KMS-11 (cell line): Measurements from ENCODE around the gene BNIP2.
"Not testable (repeated sequence)": the region's sequence is repeated elsewhere in the genome, so short reads cannot be mapped to it uniquely, and the experiment has no call there.

Experiments used
- H2AFZ ChIP-seq: fragments of 200-600 bp; sonication (generic); 2 replicates; pipeline ENCODE4 v1.6.1; 2016; ENCODE audit warnings: antibody characterized with exemption, mixed run types, low read depth
- H3K27ac ChIP-seq: fragments of 200-600 bp; sonication (generic); 2 replicates; pipeline ENCODE4 v1.6.1; 2016; ENCODE audit warnings: mild to moderate bottlenecking, mixed run types
- H3K27me3 ChIP-seq: fragments of 200-600 bp; sonication (generic); 2 replicates; pipeline ENCODE4 v1.6.1; 2017; ENCODE audit warnings: mild to moderate bottlenecking, low read depth, mixed run types, moderate library complexity; ENCODE audit not compliant: insufficient read depth
- H3K36me3 ChIP-seq: fragments of 200-600 bp; sonication (generic); 2 replicates; pipeline ENCODE4 v1.6.1; 2017; ENCODE audit warnings: mild to moderate bottlenecking, mixed run types; ENCODE audit not compliant: insufficient read depth
- H3K4me1 ChIP-seq: fragments of 200-600 bp; sonication (generic); 2 replicates; pipeline ENCODE4 v1.6.1; 2016; ENCODE audit warnings: mild to moderate bottlenecking, low read depth, mixed run types; ENCODE audit not compliant: poor library complexity, severe bottlenecking
- H3K4me2 ChIP-seq: fragments of 200-600 bp; sonication (generic); 2 replicates; pipeline ENCODE4 v1.7.0; 2016; ENCODE audit warnings: mild to moderate bottlenecking, mixed run types
- H3K4me3 ChIP-seq: fragments of 200-600 bp; sonication (generic); IDR thresholded peaks from 2 replicates; pipeline ENCODE4 v1.6.1; 2017; ENCODE audit warnings: low read depth, low read length, mixed read lengths; ENCODE audit not compliant: insufficient read depth
- H3K79me2 ChIP-seq: fragments of 200-600 bp; sonication (generic); 2 replicates; pipeline ENCODE4 v1.6.1; 2016; ENCODE audit warnings: low read depth, mixed run types; ENCODE audit not compliant: insufficient read depth
- H3K9ac ChIP-seq: fragments of 200-600 bp; sonication (generic); 2 replicates; pipeline ENCODE4 v1.6.1; 2016; ENCODE audit warnings: mild to moderate bottlenecking, mixed run types
- H4K20me1 ChIP-seq: fragments of 200-600 bp; sonication (generic); 2 replicates; pipeline ENCODE4 v1.6.1; 2016; ENCODE audit warnings: mild to moderate bottlenecking, mixed run types; ENCODE audit not compliant: insufficient read depth
- TF ChIP-seq, protein P1 (sequence below): fragments of 200-600 bp; sonication (generic); conservative IDR thresholded peaks from 2 replicates; pipeline ENCODE4 v1.6.1; 2017; ENCODE audit warnings: low read depth, mild to moderate bottlenecking, antibody characterized with exemption, low read length, moderate library complexity, mixed read lengths

BNIP2 gene

DNA sequence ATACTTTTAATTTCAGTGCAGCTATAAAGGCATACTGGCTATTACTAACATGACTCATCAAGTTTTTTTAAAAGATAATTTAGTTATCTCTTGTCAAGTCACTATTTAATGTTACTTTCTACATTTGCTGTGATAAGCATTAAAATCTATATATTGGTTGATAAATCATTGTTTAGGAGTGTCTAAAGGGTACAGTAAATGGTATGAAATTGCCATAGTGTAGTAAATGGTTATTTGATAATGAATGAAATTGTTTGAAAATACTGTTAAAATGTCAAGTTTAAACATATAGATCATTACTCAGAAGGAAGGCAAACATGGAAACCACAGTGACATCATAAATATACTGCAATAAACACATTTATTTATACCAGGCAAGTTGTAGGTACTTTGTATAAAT is 13.2 kb upstream of the BNIP2 start:
- H4K20me1 ChIP-seq = no peaks in the 10 kb centered on the region
- H3K36me3 ChIP-seq = no peaks in the 10 kb centered on the region
- TF ChIP-seq, protein P1, sequence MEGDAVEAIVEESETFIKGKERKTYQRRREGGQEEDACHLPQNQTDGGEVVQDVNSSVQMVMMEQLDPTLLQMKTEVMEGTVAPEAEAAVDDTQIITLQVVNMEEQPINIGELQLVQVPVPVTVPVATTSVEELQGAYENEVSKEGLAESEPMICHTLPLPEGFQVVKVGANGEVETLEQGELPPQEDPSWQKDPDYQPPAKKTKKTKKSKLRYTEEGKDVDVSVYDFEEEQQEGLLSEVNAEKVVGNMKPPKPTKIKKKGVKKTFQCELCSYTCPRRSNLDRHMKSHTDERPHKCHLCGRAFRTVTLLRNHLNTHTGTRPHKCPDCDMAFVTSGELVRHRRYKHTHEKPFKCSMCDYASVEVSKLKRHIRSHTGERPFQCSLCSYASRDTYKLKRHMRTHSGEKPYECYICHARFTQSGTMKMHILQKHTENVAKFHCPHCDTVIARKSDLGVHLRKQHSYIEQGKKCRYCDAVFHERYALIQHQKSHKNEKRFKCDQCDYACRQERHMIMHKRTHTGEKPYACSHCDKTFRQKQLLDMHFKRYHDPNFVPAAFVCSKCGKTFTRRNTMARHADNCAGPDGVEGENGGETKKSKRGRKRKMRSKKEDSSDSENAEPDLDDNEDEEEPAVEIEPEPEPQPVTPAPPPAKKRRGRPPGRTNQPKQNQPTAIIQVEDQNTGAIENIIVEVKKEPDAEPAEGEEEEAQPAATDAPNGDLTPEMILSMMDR = no peak
- no peaks in the 10 kb centered on the region for H3K4me1 ChIP-seq
- no peak overlapping the region for H3K4me3 ChIP-seq
- no peaks in the 10 kb centered on the region for H3K27me3 ChIP-seq
- no peak overlapping the region for H3K27ac ChIP-seq
- H3K9ac ChIP-seq = no peak overlapping the region
- no peak overlapping the region for H2AFZ ChIP-seq
- H3K79me2 ChIP-seq = no peaks in the 10 kb centered on the region
- no peak overlapping the region for H3K4me2 ChIP-seq

DNA sequence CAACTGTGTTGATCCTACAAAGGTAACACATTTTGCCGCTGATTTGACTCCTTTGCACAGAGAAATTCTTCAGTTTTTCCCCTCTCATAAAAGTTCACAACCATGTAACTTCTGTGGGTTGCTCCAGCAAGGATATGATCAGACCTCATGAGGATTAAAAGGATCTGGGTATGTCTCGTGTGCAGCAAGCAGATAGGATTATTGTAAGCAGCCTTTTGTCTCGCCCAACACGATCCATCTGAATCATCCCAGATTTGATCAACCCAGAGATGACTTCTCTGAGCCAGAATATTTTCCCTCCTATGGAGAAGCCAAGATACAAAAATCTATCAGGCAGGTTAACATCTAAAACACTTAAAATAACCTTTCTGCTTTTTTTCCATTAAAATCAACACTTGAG is 12.8 kb upstream of the BNIP2 start:
- H4K20me1 ChIP-seq = no peaks in the 10 kb centered on the region
- H3K4me2 ChIP-seq = no peak overlapping the region
- no peaks in the 10 kb centered on the region for H3K27me3 ChIP-seq
- H3K4me1 ChIP-seq = no peaks in the 10 kb centered on the region
- TF ChIP-seq, protein P1 = no peak
- no peaks in the 10 kb centered on the region for H3K36me3 ChIP-seq
- no peaks in the 10 kb centered on the region for H3K79me2 ChIP-seq
- no peak overlapping the region for H3K9ac ChIP-seq
- H2AFZ ChIP-seq = no peak overlapping the region
- no peak overlapping the region for H3K4me3 ChIP-seq
- no peak overlapping the region for H3K27ac ChIP-seq

DNA sequence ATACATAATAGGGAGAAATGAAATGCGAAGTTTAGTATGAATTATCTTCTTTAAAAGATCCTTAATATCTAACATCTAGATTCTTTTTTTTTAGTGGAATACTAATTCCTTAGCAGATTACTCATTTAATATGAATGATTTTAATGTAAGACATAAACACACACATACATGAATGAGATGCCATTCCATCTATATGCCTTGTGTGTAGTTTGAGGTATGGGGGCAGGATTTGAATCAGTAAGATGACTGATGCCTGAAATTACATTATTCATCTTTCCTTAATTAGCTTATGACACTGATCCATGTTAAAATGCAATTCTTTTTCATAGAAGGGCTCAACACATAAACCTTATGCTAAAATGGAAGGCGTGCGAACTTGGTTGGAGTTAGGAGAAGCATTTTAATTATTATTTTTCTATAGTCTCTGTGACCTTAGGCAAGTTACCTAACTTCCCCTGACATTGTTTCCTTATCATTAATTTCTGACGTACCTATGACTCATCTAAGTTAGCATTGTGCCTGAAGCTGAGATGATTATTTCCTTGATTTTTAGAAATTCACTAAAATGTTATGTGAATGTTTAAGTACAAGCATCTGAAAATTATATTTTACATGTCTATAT is 10.8 kb upstream of the BNIP2 start:
- H3K4me3 ChIP-seq = no peak overlapping the region
- H3K36me3 ChIP-seq = no peaks in the 10 kb centered on the region
- H3K9ac ChIP-seq = no peak overlapping the region
- TF ChIP-seq, protein P1 = no peak
- no peak overlapping the region for H3K27ac ChIP-seq
- H3K27me3 ChIP-seq = no peaks in the 10 kb centered on the region
- no peaks in the 10 kb centered on the region for H4K20me1 ChIP-seq
- H3K4me1 ChIP-seq = no peaks in the 10 kb centered on the region
- no peak overlapping the region for H3K4me2 ChIP-seq
- no peak overlapping the region for H2AFZ ChIP-seq
- no peaks in the 10 kb centered on the region for H3K79me2 ChIP-seq

DNA sequence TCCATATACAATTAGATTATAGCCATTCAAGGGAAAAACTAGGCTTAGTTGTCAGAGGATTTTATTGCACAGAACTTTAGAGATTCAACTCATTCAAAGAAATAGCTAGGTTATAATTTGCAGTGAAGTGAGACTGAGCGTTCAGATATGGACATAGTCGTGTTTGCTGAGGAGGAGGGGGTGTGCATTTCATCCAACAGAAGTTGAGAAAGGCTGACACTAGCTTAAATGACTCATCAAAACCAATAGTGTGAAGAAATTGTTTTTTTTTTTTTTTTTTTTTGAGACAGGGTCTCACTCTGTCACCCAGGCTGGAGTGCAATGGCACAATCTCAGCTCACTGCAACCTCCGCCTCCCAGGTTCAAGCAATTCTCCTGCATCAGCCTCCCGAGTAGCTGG is 8.9 kb upstream of the BNIP2 start:
- not testable (repeated sequence) for H3K27ac ChIP-seq, H3K4me1 ChIP-seq, H2AFZ ChIP-seq, H3K9ac ChIP-seq, H3K4me2 ChIP-seq, H3K79me2 ChIP-seq, H3K36me3 ChIP-seq, H3K4me3 ChIP-seq, H4K20me1 ChIP-seq, H3K27me3 ChIP-seq

DNA sequence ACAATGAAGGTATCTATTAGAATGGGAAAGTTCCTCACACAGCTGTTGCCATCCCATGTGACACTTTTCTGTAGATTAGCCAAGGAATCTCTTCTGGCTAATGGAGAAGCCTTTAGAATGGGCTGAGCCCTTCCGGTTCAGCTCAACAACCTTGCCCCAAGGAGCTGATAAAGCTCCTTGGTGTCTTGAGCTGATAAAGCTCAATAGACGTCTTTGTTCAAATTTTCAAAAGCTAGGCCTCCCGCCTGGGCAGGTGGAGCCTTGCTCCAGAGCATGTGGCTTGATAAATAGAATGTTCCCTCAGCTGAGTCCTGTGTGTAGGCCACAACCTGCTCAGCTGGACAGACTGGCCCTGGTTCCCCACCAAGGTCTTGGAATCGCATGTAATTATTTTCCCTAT is 7.2 kb upstream of the BNIP2 start:
- TF ChIP-seq, protein P1 = no peak
- Histone ChIP-seq H3K4me1 (no peaks in the 10 kb centered on the region), H3K36me3 (no peaks in the 10 kb centered on the region), H3K27ac (no peak overlapping the region), H3K4me3 (no peak overlapping the region), H3K79me2 (no peaks in the 10 kb centered on the region), H3K27me3 (no peaks in the 10 kb centered on the region), H3K4me2 (no peak overlapping the region), H2AFZ (no peak overlapping the region), H3K9ac (no peak overlapping the region), H4K20me1 (no peaks in the 10 kb centered on the region)
